IPS-18c (cell line): ENCODE measurements around the gene VIPR1.

Experiments used
- H3K4me3 ChIP-seq: 2 replicates; pipeline ENCODE4 v1.7.0; 2013; ENCODE audit warnings: low read depth, mild to moderate bottlenecking, low read length, moderate library complexity; ENCODE audit not compliant: insufficient read depth
- H3K9me3 ChIP-seq: one replicate; pipeline ENCODE4 v1.6.1; 2013; ENCODE audit warnings: mild to moderate bottlenecking, low read length, moderate library complexity; ENCODE audit not compliant: control insufficient read depth, insufficient read depth

The VIPR1 gene

DNA sequence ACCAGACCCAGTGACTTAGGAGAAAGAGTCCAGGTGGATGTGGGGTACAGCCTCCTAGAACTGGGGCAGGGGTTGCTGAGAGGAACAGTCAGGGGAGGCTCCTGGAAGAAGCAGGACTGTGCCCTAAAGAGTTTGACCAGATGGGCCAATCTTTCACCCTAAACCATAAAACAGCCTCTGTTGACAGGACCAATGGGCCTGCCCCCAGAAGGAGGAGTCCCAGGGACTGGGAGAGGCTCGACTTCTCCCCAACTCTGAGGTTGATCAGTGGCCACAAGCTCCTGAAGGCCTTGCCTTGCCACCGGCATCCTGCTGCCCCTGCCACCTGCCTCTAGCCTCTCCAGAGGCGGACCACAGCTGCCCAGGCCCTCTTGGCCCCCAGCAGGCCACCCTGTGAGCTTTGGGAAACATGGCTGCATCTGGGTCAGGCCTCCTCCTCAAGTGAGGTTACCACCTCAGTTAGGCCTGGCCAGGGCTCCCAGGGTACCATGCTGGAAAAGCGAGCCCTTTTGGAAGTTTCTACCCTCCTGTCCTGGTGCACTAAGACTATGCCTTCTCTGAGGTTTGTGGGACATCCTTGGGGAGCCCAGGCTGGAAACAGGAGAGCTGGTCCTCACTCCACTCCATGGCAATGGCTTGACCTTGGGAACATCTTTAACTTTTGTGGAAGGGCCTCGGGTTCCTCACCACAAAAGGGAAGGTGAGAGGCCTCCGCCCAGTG is 2.8 kb downstream of the VIPR1 start:
- Histone ChIP-seq H3K9me3 (no peaks in the 10 kb centered on the region), H3K4me3 (no peak overlapping the region)

DNA sequence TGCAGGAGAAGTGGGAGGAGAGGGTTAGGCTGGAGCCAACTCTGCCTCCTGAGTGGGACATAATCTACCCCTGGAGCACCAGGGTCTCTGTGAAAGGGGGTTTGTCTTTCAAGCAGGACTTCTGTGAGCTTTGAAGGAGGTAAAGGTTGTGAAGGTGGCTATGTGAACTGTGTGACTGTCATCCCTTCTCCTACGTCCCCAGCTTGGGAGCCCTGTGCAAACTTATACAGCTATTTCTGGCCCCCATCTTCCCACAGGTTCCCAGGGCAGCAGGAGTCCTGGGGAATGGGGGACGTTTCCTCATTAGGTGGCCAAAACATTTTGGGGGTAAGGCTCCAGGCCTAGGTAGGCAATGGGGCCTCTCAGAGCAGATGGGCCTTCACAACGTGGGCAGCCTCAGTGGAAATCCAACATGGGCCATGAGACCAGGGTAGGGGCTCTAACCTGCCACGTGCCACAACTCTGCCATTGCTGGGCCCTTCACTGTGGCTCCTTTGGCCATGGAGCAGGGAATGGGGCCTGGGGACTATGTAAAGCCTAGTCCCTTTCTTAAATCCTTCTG is 3.5 kb downstream of the VIPR1 start:
- H3K4me3 ChIP-seq: no peak overlapping the region
- H3K9me3 ChIP-seq: no peaks in the 10 kb centered on the region

DNA sequence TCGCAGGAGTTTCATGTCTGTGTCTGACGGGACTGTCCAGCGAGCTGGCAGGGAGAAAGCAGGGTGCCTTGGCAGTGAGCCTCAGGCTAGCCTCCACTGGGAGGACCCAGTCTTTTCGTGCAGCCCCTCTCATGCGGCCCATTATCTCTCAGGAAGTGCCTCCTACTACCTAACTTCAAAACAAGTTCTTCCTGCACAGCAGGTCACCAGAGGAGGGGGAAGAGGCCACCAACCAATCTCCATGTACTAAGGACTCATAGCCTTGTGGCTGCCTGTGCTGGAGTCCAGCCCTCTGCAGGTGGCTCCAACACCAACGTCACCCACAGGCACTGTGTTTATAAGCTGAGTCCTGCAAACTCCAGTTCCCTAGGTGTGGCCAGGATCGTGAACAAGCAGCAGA is 4.8 kb downstream of the VIPR1 start:
- no peak overlapping the region for H3K4me3 ChIP-seq
- H3K9me3 ChIP-seq: no peaks in the 10 kb centered on the region

DNA sequence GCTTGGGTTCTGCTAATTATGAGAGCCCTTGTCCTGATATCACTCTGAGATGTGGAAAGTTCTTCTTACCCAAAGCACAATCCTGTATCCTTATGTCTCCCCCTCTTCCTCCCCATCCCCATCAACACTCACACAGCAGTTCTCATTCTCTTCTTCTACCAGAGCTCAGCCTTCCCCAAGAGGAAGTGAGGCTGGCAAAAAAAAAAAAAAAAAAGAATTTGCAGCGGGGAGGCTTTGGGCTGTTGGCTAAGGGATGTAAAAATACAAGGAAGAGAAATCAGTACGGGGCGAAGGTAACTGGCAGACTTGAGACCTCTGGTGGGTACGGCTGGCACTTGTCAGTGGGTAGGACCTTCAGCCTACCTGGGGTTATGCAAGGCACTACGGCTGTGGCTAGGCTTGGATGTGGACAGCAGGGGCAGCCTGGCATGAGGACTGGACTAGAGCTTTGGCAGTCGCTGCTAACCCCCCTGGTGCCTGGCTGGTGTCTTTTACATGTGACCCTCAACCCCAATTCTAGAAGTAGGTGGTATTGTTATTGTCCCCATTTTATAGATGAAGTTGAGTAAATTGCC is 5.4 kb downstream of the VIPR1 start:
- no peak overlapping the region for H3K4me3 ChIP-seq
- H3K9me3 ChIP-seq: no peaks in the 10 kb centered on the region

DNA sequence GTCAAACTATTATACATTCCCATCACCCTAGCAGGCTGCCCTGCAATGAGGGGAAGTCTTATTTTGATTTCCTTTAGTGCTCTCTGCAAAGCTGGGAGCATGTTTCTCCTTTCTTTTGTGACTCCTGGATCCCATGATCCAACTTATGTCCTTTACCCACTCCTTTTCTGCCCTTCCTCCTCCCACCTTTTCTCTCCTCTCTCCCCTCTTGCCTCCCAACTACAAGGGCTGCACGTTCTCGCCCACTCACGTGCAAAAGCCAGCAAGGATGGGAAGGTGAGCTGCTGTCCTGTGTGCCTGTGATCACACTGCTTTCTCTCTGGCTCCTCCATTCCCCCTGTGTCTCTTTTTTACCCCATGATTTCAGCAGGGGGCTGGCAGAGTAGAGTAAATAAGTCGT is 6.1 kb downstream of the VIPR1 start:
- Histone ChIP-seq H3K4me3 (no peak overlapping the region), H3K9me3 (no peaks in the 10 kb centered on the region)

DNA sequence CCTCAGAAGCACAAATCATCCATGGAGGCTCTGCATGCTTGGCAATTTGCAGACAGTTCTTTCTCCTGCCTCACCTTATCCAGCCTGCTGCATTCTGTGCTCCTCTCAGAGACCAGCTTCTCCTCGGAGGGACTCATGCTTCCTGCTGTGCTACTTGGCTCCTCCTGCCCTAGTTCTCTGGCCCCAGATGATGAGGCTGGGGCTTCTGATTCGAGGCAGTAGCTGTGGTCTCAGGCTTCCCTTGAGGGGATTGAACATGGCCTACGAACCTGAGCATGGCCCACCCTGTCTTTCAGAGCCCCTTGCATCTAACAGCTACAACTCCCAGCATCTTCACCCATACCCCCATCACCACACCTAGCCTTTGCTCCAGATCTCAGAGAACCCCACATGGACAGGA is 6.7 kb downstream of the VIPR1 start:
- Histone ChIP-seq H3K4me3 (no peak overlapping the region), H3K9me3 (no peaks in the 10 kb centered on the region)

DNA sequence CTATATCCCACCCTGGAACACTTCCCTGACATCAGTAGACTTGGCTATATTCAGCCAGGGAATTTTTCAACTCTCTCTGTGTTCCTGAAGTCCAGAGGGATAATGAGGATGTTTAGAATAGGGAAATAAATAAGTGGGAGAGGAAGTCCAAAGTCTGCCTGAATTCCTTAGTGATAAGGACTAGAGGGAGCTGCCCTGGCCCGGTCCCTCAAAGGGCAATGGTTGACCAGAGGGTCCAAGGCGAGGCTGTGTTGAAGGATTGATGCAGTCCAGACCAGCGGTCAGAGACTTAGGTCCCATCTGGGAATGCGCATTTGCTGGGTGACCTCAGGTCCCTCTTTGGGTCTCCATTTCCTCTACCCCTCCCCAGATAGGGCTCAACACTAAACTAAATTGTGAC is 7.9 kb downstream of the VIPR1 start:
- H3K9me3 ChIP-seq: no peaks in the 10 kb centered on the region
- H3K4me3 ChIP-seq: no peak overlapping the region

DNA sequence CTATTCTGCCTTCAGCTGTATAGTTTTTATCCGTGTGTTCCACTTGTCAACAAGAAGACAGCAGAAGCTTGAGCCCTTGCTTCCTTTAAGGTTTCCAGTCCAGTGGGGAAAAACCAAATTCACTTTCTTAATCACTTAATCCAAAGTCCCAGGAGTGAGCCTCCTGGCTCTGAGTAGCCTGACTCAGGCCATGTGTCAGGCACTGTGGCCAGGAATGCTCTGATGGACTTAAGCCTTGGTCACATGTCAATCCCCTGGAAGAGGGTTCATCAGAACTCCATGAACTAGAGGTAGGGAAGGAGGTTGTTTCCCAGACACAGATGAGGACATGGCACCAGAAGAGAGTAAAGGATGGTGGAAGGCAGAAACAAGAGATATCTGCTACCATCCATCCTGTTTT is 8.8 kb downstream of the VIPR1 start:
- no peaks in the 10 kb centered on the region for H3K9me3 ChIP-seq
- H3K4me3 ChIP-seq: no peak overlapping the region

DNA sequence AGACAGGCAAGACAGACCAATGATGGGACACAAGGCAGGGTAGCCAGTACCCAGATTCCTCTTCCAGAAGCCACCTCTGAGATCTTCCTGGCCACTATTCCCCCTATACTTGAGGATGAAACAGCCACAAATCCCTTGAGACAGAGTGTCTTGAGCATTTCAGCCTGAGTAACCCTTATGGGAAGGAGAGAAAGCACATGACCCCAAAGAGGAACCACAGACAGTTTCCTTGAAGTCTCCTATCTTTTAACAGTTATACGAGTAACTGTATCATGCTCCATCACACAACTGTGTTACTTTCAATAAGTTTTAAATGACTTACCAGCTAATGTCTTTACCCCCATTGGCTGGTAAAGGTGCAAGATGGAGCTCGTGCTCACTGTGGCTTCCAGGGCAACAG is 9.3 kb downstream of the VIPR1 start:
- Histone ChIP-seq H3K9me3 (no peaks in the 10 kb centered on the region), H3K4me3 (no peak overlapping the region)

DNA sequence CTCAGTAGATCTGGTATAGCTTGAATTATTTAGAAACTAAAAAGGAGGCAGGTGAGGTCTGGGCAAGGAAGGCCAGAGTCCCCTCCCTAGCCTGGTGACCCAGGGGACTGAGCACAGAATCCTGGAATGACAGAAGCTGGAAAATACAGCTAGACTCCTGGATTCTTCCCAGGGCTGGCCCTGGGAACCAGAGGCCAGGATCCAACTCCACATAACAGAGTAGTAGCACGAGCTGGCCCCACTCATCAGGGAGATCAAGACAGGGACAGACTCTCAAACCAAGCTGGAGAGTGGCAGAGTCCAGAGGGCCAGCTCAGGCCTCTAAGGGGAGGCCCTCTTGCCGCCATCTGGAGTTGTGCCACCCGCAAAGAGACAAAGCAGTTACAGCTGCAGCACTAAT is 10.7 kb downstream of the VIPR1 start:
- Histone ChIP-seq H3K4me3 (no peak overlapping the region), H3K9me3 (no peaks in the 10 kb centered on the region)

DNA sequence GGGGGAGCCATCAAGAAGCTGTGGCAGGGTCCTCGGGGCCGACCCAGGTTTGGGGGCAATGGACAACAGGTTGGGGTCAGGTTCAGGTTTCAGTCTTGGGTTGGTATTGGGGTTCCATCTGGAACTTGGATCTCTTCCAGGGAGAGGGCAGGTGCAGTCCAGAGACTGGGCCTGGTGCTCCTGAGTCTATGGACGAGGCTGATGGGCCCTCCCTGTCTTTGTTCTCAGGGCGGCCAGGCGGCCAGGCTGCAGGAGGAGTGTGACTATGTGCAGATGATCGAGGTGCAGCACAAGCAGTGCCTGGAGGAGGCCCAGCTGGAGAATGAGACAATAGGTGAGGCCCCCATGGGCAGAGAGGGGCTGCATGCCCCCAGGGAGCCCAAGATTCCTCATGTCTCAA is 11.1 kb downstream of the VIPR1 start:
- no peak overlapping the region for H3K4me3 ChIP-seq

DNA sequence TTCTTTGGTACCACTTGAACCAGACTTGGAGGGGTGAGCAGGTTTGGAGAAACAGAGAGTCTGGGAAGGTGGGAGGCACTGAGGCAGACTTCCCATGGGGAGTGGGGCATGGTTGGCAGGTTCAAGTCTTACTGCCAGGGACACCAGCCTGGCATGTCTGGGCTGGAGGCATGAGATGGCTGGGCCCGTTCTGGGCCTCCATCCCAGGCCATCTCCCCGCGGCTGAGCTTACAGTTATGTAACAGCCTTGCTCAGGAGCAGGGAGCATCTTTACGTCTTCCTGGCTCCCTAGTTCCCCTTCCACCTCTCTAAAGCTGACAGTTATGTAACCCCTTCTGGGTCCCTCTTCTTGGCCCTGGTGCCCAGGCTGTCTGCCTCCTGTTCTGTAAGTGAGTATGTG is 12.4 kb downstream of the VIPR1 start:
- no peaks in the 10 kb centered on the region for H3K9me3 ChIP-seq
- no peak overlapping the region for H3K4me3 ChIP-seq

More for the DNA sequence above, 11.1 kb downstream of the VIPR1 start:
- no peaks in the 10 kb centered on the region for H3K9me3 ChIP-seq

DNA sequence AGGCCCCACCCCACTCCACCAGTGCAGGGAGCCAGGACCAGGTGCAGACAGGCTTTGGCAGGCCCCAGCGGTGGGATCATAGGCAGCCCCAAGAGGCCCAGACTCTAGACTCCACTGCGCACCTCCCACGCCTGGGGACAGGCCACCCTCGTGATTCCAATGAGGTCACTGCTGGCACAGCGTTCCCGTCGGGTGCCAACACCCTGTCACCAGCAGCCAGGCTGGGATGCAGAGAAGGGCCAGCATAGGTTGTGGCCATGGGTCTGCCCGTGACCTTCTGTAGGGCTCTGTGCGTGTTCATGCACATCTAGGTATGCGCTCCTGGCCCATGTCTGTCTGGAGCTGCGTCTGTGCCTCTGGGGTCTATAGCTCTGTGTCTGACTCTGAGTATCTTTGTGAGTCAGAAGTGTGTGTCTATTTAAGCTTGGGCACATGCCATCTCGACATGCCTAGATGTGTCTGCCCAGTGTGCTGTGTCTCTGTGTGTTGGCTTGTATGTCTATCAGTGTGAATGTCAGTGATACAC is 13.0 kb downstream of the VIPR1 start:
- Histone ChIP-seq H3K9me3 (no peaks in the 10 kb centered on the region), H3K4me3 (no peak overlapping the region)

DNA sequence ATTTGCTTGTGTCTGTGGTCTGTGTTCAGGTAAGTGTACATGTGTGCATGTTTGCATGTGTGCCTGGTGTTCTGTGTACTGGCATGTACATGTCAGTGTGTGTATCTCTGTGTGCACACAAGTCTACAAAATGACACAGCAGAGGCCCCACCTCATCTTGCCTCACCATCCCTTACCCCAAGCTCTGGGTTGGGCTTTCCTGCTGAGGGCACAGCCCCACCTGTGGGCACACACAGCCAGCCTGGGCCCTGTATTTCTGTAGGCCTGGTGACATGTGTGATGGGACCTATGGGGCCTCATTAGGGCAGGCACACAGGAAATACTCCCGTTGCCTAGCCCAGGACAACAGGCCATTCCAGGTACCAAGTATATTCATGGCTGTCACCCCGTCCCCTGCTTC is 13.5 kb downstream of the VIPR1 start:
- Histone ChIP-seq H3K4me3 (no peak overlapping the region), H3K9me3 (no peaks in the 10 kb centered on the region)

DNA sequence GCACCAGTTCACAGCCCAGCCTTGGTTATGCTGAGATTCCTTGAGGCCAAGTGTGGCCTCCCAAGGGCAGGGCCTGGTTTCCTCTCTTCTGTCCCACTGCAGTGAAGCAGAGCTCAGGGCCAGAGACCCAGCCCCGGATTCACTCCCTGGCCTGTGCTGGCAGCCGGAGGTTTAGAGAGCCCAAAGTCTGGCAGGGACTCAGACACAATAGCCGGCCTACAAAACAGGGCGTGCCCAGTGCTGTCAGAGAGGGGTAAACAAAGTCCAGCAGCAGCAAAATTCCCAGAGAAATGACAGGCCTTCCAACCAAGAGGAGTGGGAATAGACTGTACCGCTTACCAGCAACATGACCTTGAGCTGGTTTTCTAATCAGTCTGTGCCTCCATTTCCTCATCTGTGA is 14.0 kb downstream of the VIPR1 start:
- H3K9me3 ChIP-seq: no peaks in the 10 kb centered on the region
- H3K4me3 ChIP-seq: no peak overlapping the region

DNA sequence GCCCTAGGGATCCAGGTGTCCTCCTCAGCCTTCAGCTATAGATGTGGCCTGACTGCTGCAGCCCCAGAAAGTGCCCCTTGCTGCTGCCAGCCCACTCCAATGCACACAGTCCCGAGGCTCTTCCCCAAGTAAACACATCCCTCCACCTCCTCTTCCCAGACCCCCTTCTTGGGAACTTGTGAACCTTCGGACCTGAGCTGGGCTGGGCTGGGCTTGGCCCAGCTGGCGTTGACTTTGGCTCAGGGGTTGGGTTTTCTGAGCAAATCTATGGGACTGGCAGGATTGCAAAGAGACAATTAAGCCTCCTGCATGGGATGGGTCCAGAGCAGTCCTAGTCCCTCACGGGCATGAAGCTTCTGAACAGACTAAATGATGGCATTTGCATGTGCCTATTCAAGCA is 14.7 kb downstream of the VIPR1 start:
- Histone ChIP-seq H3K9me3 (no peaks in the 10 kb centered on the region), H3K4me3 (no peak overlapping the region)

DNA sequence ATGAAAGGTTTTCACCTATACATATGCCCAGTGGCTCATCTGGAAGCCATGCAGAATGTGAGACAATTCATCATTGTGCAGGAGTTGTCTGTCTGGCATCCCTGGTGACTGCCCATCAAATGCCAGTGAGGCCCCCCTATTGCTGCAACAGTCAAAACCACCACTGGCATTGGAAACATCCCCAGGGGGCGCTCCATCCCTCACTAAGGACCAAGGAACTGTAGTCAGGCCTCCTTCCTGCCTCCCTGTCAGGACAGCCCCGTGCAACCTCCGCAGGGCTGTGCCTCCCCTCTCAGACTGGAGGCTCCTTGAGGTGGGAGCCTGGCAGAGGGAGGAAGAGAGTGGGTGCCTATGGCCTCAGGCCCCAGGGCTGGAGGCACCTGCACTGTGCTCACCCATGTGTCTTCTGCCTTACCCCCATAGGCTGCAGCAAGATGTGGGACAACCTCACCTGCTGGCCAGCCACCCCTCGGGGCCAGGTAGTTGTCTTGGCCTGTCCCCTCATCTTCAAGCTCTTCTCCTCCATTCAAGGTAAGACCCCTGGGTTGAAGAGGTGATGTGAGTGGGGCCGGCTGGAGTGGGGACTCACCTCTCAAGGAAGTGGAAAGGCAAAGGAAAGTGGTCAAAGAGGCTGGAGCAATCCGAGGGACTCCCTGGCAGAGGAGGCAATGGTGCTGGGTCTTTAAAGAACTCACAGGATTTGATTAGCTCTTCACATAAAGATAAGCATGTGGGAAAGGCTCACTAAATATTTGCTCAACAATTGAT is 16.5 kb downstream of the VIPR1 start:
- Histone ChIP-seq H3K9me3 (no peaks in the 10 kb centered on the region), H3K4me3 (no peak overlapping the region)

DNA sequence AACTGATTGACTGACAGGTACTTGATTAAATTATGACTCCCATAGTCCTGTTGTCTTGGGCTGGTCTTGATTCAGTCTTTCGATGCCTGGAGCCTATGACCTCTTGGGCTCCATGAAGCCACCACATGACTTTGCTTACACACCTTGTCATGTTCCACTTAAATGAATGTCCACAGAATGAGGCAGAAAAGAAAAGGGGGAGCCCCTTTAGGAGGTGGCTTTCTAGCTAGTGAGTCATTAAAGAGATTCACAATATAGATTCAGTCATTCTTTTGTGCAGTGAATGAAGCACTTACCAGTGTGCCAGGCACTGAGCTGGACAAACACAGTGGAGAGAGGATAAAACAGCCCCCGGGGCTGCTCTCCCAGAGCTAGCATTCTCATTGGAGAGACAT is 17.1 kb downstream of the VIPR1 start:
- Histone ChIP-seq H3K4me3 (no peak overlapping the region), H3K9me3 (no peaks in the 10 kb centered on the region)
